Activated naive CD4-positive, alpha-beta T cell treated with anti-CD3 and anti-CD28 coated beads, Interleukin-2, amount 50 U/mL, for 16 hours (primary cell): ENCODE data around the gene TMEM238L.
"Not testable (repeated sequence)": the region's sequence is repeated elsewhere in the genome, so short reads cannot be mapped to it uniquely, and the experiment has no call there.

Source experiments
- DNase-seq: peaks from one replicate; pipeline ENCODE4 v3.0.0-alpha.2; 2020

TMEM238L gene

DNA sequence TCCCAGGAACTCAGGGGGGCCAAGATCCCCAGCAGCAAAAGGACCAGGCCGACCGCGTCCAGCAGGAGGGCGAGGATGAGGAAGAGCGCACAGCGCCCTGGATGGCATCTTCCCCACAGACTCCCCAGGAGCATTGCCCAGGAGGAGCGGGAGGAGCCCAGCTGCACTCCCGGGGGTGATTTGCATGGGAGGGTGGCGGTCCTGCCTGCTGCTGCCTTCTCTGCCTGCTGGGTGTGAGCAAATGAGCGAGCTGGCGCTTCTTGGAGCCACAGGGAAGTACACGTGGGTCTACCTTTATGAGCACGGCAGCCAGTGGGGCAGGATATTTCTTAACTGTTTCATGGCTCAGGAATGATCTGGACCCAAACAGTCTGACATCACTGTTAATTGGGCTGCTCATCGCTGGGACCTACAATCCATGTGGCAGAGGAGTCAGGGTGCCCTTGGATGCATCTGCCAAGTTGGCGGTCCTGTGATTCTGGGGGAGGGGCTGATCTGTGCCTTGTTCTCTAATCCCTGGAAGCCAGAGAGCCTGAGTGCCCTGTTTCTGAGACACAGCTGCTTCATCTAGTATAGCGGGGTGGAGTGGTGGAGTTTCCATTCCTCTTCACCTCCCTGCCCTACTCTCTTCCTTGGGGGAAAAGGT lies at the start of gene TMEM238L:
Gene TMEM238L, minus strand, starts transcription at position 270 of the 646 bp plus-strand sequence. Its CDS starts 136 bp downstream, at position 134.
- no peak for DNase-seq

DNA sequence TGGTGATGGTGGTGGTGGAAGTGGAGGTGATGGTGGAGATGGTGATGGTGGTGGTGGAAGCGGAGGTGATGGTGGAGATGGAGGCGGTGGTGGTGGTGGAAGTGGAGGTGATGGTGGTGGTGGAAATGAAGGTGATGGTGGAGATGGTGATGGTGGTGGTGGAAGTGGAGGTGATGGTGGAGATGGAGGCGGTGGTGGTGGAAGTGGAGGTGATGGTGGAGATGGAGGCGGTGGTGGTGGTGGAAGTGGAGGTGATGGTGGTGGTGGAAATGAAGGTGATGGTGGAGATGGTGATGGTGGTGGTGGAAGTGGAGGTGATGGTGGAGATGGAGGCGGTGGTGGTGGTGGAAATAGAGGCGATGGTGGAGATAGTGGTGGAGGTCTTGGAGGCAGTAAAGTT lies 42.7 kb upstream of the TMEM238L start:
- not testable (repeated sequence) for DNase-seq

GRCh38 chr17:10845388-10845751 lies 41.5 kb upstream of the TMEM238L start:
- no peak for DNase-seq

DNA sequence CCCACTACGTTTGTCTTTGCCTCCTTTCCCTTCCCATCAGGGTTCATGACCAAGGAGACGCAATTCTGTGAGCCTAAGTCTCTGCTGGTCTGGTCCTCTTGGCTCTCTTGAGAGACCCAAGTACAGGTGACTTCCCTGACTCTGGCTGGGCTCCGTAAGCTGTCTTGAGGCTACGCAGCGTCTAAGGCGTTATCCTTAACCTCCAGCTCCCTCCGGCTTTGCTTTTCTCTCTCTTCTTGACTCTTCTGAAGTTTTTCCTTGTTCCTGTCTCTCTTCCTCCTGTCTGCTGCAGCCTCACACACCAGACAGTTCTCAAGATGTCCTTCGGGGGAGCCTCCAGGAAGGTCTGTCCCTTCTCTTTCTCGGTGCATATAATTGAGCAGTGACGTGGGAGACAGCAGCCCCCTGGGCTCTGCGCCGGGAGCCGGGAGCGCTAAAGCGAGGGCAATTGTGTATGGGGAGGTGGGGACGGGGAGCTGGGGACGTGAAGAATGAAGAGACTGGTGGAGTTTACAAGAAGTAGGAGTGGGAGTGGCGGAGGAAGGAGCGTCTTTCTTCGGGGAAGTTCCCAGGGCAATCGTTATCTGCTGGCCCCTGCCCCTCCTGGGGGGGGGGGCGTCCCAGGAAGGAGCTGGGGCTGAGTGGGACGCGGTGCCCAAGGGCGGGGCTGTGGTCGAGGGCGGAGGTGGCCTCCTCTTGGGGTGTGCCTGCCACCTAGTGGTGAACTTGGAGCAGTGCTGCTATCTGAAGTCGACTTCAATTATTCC lies 40.9 kb upstream of the TMEM238L start:
- peak; percentile 73 for DNase-seq

- no peak for DNase-seq
Observed at GRCh38 chr17:10843811-10844210, 39.9 kb upstream of the TMEM238L start.

DNA sequence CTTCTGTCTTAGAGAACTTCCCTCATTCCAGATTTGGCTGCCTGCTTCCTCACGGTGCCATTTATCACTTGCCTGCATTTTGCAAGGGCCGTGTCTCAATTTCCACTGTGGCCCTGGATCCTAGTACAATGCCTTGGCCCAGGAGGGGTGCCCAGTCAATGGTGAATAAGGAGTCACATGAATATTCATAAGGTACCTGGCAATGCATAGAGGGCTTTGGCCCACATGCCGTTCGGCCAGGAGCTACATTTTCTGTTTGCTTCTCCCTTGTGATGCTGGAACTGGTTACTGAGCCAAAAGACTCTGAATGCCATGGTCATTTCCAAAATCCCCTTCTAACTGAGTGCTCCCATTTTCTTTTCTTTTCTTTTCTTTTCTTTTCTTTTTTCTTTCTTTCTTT lies 38.8 kb upstream of the TMEM238L start:
- DNase-seq: no peak

DNA sequence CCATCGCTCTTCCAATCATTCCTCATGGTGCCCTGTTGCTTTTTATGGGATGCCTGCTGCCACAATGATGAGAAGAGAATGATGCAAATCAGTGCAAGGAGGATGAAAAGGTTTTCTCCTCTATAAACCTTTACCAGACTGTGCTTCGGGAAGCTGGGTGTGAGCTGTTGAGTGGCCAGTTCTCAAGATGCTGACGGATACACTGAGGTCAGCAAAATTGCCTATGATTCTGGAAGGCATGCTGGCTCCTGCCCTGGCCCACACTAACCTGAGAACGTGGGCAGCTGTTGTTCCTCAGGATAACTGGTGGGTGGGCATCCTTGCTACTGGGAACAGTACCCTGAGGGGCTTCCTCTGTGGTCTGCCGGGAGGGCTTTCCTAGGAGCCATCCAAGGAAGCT lies 34.8 kb upstream of the TMEM238L start:
- no peak for DNase-seq

- no peak for DNase-seq
Observed at GRCh38 chr17:10837921-10838320, 34.0 kb upstream of the TMEM238L start, which contains the start of gene PIRT. Gene PIRT (minus strand): TSS chr17:10838087. CDS start chr17:10825645, 12,442 bp downstream.

GRCh38 chr17:10836966-10837590 lies 33.2 kb upstream of the TMEM238L start:
- DNase-seq: no peak

- DNase-seq: no peak
Observed at GRCh38 chr17:10836145-10836544, 32.2 kb upstream of the TMEM238L start.

- DNase-seq: no peak
Observed at GRCh38 chr17:10831696-10832095, 27.8 kb upstream of the TMEM238L start.

- no peak for DNase-seq
Observed at GRCh38 chr17:10827898-10828552, 24.1 kb upstream of the TMEM238L start.

GRCh38 chr17:10824874-10825273 lies 21.0 kb upstream of the TMEM238L start:
- DNase-seq: no peak

GRCh38 chr17:10821770-10822169 lies 17.9 kb upstream of the TMEM238L start:
- DNase-seq: no peak

GRCh38 chr17:10821054-10821453 lies 17.2 kb upstream of the TMEM238L start:
- DNase-seq: no peak

GRCh38 chr17:10815319-10815718 lies 11.4 kb upstream of the TMEM238L start:
- no peak for DNase-seq

GRCh38 chr17:10814075-10814474 lies 10.2 kb upstream of the TMEM238L start:
- no peak for DNase-seq

DNA sequence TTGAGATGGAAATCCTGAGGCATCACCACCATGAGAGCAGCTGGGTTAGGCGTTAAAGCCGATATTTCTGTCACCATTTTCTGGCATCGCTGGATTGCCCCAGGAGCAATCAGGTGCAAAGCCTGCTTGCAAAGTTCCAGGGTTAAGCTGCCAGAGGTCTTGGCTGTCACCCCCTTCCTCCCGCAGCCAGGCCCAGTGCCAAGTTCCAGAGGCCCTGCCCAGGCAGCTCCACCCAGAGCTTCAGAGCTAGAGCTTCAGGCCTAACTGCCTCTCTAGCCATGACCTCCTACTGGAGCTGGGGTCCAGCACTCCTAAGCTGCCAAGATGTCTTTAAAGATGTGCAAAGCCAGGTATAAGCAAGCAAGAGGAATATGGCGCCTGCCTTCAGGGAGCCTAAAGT lies 8.8 kb upstream of the TMEM238L start:
- no peak for DNase-seq

GRCh38 chr17:10809605-10810004 lies 5.7 kb upstream of the TMEM238L start:
- no peak for DNase-seq

GRCh38 chr17:10807704-10808128 lies 3.8 kb upstream of the TMEM238L start:
- DNase-seq: no peak

- DNase-seq: no peak
Observed at GRCh38 chr17:10806545-10807262, 2.8 kb upstream of the TMEM238L start.

GRCh38 chr17:10805911-10806310 lies 2.0 kb upstream of the TMEM238L start:
- DNase-seq: no peak

GRCh38 chr17:10804546-10804945 lies 647 bp upstream of the TMEM238L start:
- no peak for DNase-seq
